Ovary (tissue), 3 donors: ENCODE data around the gene TNPO2.

Experiments
- POLR2A ChIP-seq: fragments of 450-650 bp; IDR thresholded peaks from one replicate; pipeline ENCODE4 v1.6.1; 2017; ENCODE audit warnings: antibody characterized with exemption, mild to moderate bottlenecking, moderate library complexity
- TF ChIP-seq, protein P1 (sequence below), 3 donors: fragments of 450-650 bp in 2 of 3; fragments of 200-600 bp in 1 of 3; IDR thresholded peaks; one replicate each; pipeline versions ENCODE4 v1.5.1 to v1.8.0; 2016 to 2022; ENCODE audit warnings: antibody characterized with exemption in 3 of 3, mild to moderate bottlenecking in 1 of 3
- donor health status: DM: no; HTN: no; CAD: no.

DNA sequence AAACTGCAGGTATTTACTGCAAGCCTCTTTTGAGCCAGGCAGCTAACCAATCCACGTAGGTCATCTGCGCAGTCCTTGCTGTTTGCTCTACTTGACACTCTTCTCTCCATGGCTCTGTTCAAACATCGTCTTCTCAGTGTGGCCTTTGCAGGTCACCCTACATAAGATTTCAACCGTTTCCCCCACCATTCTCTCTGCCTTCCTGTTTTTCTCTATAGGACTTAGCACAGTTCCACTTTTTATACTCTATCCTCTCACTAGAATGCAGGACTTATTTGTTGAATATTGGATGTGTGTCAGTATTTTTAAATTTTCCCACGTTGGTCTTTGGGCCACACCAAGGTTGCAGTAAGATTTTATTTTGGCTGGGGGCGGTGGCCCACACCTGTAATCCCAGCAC, 25.6 kb downstream of the TNPO2 start:
- TF ChIP-seq, protein P1, sequence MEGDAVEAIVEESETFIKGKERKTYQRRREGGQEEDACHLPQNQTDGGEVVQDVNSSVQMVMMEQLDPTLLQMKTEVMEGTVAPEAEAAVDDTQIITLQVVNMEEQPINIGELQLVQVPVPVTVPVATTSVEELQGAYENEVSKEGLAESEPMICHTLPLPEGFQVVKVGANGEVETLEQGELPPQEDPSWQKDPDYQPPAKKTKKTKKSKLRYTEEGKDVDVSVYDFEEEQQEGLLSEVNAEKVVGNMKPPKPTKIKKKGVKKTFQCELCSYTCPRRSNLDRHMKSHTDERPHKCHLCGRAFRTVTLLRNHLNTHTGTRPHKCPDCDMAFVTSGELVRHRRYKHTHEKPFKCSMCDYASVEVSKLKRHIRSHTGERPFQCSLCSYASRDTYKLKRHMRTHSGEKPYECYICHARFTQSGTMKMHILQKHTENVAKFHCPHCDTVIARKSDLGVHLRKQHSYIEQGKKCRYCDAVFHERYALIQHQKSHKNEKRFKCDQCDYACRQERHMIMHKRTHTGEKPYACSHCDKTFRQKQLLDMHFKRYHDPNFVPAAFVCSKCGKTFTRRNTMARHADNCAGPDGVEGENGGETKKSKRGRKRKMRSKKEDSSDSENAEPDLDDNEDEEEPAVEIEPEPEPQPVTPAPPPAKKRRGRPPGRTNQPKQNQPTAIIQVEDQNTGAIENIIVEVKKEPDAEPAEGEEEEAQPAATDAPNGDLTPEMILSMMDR (IDR thresholded peaks at IDR 0.05), result no peak
- TF ChIP-seq POLR2A, result no peak
